OCI-LY1 (cell line): ENCODE results near the gene CCR3.

ENCODE experiments used
- H2AFZ ChIP-seq: fragments of 200-600 bp; sonication (generic), shearing (Covaris generic); 2 replicates; pipeline ENCODE4 v1.6.0; 2014; ENCODE audit warnings: antibody characterized with exemption, mild to moderate bottlenecking, low read length
- H3F3A ChIP-seq: fragments of 200-600 bp; sonication (generic), shearing (Covaris generic); 2 replicates; pipeline ENCODE4 v1.6.0; 2014; ENCODE audit warnings: mild to moderate bottlenecking, antibody characterized with exemption, low read length, moderate library complexity; ENCODE audit not compliant: insufficient read depth
- H3K27ac ChIP-seq: fragments of 200-600 bp; sonication (generic); 2 replicates; pipeline ENCODE4 v1.5.1; 2014; ENCODE audit warnings: low read length, mixed run types, mild to moderate bottlenecking, low read depth; ENCODE audit not compliant: poor library complexity, severe bottlenecking
- H3K27me3 ChIP-seq: fragments of 200-600 bp; sonication (generic); 2 replicates; pipeline ENCODE4 v1.6.0; 2014; ENCODE audit warnings: antibody characterized with exemption, mild to moderate bottlenecking, low read length, moderate library complexity; ENCODE audit not compliant: insufficient read depth
- H3K36me3 ChIP-seq: fragments of 200-600 bp; sonication (generic); 2 replicates; pipeline ENCODE4 v1.6.1; 2014; ENCODE audit warnings: mild to moderate bottlenecking, antibody characterized with exemption, low read length, moderate library complexity, mixed read lengths; ENCODE audit not compliant: insufficient read depth
- H3K4me1 ChIP-seq: fragments of 200-600 bp; sonication (generic); 2 replicates; pipeline ENCODE4 v1.5.1; 2014; ENCODE audit warnings: mild to moderate bottlenecking, low read length, moderate library complexity; ENCODE audit not compliant: insufficient read depth, severe bottlenecking
- H3K4me2 ChIP-seq: fragments of 200-600 bp; sonication (generic), shearing (Covaris generic); 2 replicates; pipeline ENCODE4 v1.6.1; 2014; ENCODE audit warnings: low read length
- H3K4me3 ChIP-seq: fragments of 200-600 bp; sonication (generic); 2 replicates; pipeline ENCODE4 v1.5.1; 2014; ENCODE audit warnings: low read length, low read depth, mild to moderate bottlenecking, mixed read lengths; ENCODE audit not compliant: poor library complexity, severe bottlenecking
- H3K79me2 ChIP-seq: fragments of 200-600 bp; shearing (Covaris generic); 2 replicates; pipeline ENCODE4 v1.6.1; 2016; ENCODE audit warnings: mixed run types, low read length, mixed read lengths; ENCODE audit not compliant: insufficient read depth
- H3K9ac ChIP-seq: fragments of 200-600 bp; sonication (generic), shearing (Covaris generic); 2 replicates; pipeline ENCODE4 v1.6.1; 2014; ENCODE audit warnings: mild to moderate bottlenecking, low read length, mixed read lengths
- H3K9me2 ChIP-seq: fragments of 200-600 bp; sonication (generic), shearing (Covaris generic); 2 replicates; pipeline ENCODE4 v1.6.1; 2014; ENCODE audit warnings: low read depth, mild to moderate bottlenecking, low read length, mixed read lengths
- H3K9me3 ChIP-seq: fragments of 200-600 bp; shearing (Covaris generic); 2 replicates; pipeline ENCODE4 v1.6.1; 2014; ENCODE audit warnings: low read length, mixed read lengths
- H4K20me1 ChIP-seq: fragments of 200-600 bp; sonication (generic), shearing (Covaris generic); 2 replicates; pipeline ENCODE4 v1.6.0; 2016; ENCODE audit warnings: mild to moderate bottlenecking, low read length; ENCODE audit not compliant: insufficient read depth
- EZH2 ChIP-seq: fragments of 200-600 bp; sonication (generic), shearing (Covaris generic); IDR thresholded peaks from 2 replicates; pipeline ENCODE4 v1.8.0; 2017; ENCODE audit warnings: borderline replicate concordance, mixed run types, mild to moderate bottlenecking, antibody characterized with exemption, low read length, moderate library complexity, mixed read lengths
- TF ChIP-seq, protein P1 (sequence below): fragments of 200-600 bp; sonication (generic), shearing (Covaris generic); IDR thresholded peaks from 2 replicates; pipeline ENCODE4 v1.5.1; 2017; ENCODE audit warnings: mild to moderate bottlenecking, antibody characterized with exemption, low read length, moderate library complexity, mixed read lengths

Gene CCR3

DNA sequence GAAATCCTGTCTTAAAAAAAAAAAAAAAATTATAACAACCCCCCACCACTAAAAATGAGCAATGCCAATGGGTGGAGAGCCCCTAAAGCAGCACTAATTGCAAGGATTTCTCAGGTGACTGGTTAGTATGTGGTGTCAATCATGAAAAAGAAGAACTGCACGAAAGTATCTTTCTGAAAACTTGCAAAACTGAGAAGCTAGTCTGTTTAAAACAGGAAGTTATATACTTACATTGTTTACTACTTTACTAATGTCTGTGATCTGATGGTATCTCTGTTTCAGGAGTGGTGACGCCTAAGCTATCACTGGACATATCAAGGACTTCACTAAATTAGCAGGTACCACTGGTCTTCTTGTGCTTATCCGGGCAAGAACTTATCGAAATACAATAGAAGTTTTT is at the start of gene CCR3:
TSS of gene CCR3 (plus strand) at position 341 of the 400 bp plus-strand sequence. CDS start 22,699 bp downstream, outside the sequence.
- no peaks in the 10 kb centered on the region for H4K20me1 ChIP-seq
- H3K36me3 ChIP-seq: no peaks in the 10 kb centered on the region
- no peaks in the 10 kb centered on the region for H3K27me3 ChIP-seq
- H3K4me2 ChIP-seq: no peak within 1 kb of the TSS
- no peaks in the 10 kb centered on the region for H3K9me2 ChIP-seq
- TF ChIP-seq, protein P1, sequence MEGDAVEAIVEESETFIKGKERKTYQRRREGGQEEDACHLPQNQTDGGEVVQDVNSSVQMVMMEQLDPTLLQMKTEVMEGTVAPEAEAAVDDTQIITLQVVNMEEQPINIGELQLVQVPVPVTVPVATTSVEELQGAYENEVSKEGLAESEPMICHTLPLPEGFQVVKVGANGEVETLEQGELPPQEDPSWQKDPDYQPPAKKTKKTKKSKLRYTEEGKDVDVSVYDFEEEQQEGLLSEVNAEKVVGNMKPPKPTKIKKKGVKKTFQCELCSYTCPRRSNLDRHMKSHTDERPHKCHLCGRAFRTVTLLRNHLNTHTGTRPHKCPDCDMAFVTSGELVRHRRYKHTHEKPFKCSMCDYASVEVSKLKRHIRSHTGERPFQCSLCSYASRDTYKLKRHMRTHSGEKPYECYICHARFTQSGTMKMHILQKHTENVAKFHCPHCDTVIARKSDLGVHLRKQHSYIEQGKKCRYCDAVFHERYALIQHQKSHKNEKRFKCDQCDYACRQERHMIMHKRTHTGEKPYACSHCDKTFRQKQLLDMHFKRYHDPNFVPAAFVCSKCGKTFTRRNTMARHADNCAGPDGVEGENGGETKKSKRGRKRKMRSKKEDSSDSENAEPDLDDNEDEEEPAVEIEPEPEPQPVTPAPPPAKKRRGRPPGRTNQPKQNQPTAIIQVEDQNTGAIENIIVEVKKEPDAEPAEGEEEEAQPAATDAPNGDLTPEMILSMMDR: no peak
- no peak for TF ChIP-seq EZH2
- no peak within 1 kb of the TSS for H2AFZ ChIP-seq
- no peak within 1 kb of the TSS for H3K27ac ChIP-seq
- no peaks in the 10 kb centered on the region for H3K4me1 ChIP-seq
- H3K9me3 ChIP-seq: no peaks in the 10 kb centered on the region
- no peak within 1 kb of the TSS for H3K9ac ChIP-seq
- no peaks in the 10 kb centered on the region for H3F3A ChIP-seq
- no peak within 1 kb of the TSS for H3K4me3 ChIP-seq
- H3K79me2 ChIP-seq: no peaks in the 10 kb centered on the region

DNA sequence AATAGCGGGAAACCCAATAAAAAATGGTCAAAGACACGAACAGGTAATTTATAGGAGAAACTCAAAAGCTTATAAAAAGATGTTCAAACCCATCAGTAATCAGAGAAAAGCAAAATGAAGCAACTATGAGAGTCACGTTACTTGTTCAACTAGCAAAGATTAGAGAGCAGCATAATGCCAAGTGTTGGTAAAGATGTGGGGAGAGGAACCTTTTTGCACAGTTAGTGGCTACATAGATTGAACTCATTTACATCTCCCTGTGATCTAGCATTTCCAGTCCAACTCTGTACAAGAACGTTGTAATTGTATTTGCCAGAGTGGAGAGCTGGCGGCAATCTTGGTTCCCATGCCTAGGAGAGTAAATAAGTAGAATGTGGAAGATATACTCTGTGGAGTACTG is 49.3 kb upstream of the CCR3 start:
- no peaks in the 10 kb centered on the region for H3K9me2 ChIP-seq
- H3K4me2 ChIP-seq: no peak overlapping the region
- peaks cover 6% of the 10 kb centered on the region; the same call in 1 of the 2 replicates for H3K27me3 ChIP-seq
- H3F3A ChIP-seq: no peaks in the 10 kb centered on the region
- H3K27ac ChIP-seq: no peak overlapping the region
- no peak for TF ChIP-seq EZH2
- TF ChIP-seq, protein P1: no peak
- peaks cover 19% of the 10 kb centered on the region for H3K9me3 ChIP-seq
- H3K4me1 ChIP-seq: no peaks in the 10 kb centered on the region
- no peaks in the 10 kb centered on the region for H3K79me2 ChIP-seq
- H4K20me1 ChIP-seq: no peaks in the 10 kb centered on the region
- H2AFZ ChIP-seq: no peak overlapping the region
- H3K36me3 ChIP-seq: no peaks in the 10 kb centered on the region; the same call in 1 of the 2 replicates
- H3K4me3 ChIP-seq: no peak overlapping the region
- no peak overlapping the region for H3K9ac ChIP-seq

DNA sequence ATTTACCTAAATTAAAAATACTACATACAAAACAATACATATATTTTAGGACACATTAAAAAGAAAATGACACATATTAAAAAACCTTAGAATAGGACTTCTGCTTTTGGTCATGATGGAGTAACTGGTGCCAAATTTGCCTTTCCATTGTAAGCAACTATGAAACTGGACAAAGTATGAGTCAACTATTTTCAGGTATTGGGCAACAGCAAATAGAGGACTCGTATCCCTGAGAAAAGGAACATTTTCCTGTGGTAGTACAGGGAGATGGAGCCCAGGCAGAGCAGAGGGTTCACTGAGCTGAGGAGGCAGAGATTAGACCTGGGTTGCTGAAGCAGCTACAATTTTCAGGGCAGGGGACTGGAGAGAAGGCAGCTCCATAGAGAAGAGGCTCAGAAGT is 48.8 kb upstream of the CCR3 start:
- Histone ChIP-seq H3K36me3 (no peaks in the 10 kb centered on the region; the same call in 1 of the 2 replicates), H3K9me3 (peaks cover 19% of the 10 kb centered on the region), H3K79me2 (no peaks in the 10 kb centered on the region), H3K27ac (no peak overlapping the region), H3K4me1 (no peaks in the 10 kb centered on the region), H3F3A (no peaks in the 10 kb centered on the region), H3K4me2 (no peak overlapping the region), H3K4me3 (no peak overlapping the region), H3K9me2 (no peaks in the 10 kb centered on the region), H3K27me3 (peaks cover 6% of the 10 kb centered on the region; the same call in 1 of the 2 replicates), H2AFZ (no peak overlapping the region), H3K9ac (no peak overlapping the region), H4K20me1 (no peaks in the 10 kb centered on the region)
- TF ChIP-seq, protein P1: no peak
